GM10248 (cell line): ENCODE data around the gene DNLZ.

Source experiments
- CTCF ChIA-PET: fragments of 300-600 bp; sonication (Branson Sonifier 250); formaldehyde crosslinking; extraction: SDS; loops from one replicate; lab custom pipeline; 2021; ENCODE audit warnings: antibody characterized with exemption; lab: Yijun Ruan, JAX
- POLR2A ChIA-PET: fragments of 350-650 bp; sonication (Branson Sonifier 250); formaldehyde crosslinking; extraction: SDS; loops from one replicate; lab custom pipeline; 2020; ENCODE audit warnings: antibody characterized with exemption; lab: Yijun Ruan, JAX
- DNase-seq: peaks from one replicate; pipeline ENCODE4 v3.0.0; 2012; ENCODE audit errors: extremely low spot score
- CTCF ChIP-seq: IDR thresholded peaks from 2 replicates; pipeline ENCODE4 v1.5.1; 2012; ENCODE audit warnings: mild to moderate bottlenecking, low read depth; ENCODE audit errors: extremely low read depth, missing control alignments, control extremely low read depth

The DNLZ gene

DNA sequence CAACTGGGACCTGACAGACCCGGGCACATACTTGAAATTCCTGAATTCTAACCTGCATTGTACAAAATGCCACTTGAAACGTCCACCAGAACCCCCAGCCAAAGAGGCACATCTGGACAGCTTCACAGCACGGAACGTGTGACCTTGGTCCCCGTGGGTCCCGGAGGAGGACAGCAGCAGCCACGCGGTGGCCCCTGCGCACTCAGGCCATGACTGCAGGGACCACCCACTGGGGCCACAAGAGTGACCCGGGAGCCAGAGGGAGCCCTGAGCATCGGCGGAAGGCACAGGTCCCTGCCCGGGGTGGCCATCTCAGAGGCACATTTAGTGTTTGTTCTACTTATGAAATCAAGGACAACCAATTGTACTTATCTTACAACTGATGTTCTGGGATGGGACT, 38.5 kb upstream of the DNLZ start:
- no peak for TF ChIP-seq CTCF
- POLR2A ChIA-PET = no interaction called here
- CTCF ChIA-PET = interaction anchor here (1.2 to 3.6 kb wide), 9 partner anchors 7 to 232 kb away, joined by 3 to 23 read pairs (median 5); partner anchors contain the start of gene DNLZ
- no peak for DNase-seq

GRCh38 chr9:136401173-136401922, 37.8 kb upstream of the DNLZ start:
- CTCF ChIA-PET = interaction anchor here (0.8 to 3.6 kb wide), 12 partner anchors 8 to 519 kb away, joined by 3 to 23 read pairs (median 5); partner anchors contain the start of gene DNLZ
- POLR2A ChIA-PET = no interaction called here
- DNase-seq = no peak
- TF ChIP-seq CTCF = no peak

GRCh38 chr9:136400038-136400834, 36.7 kb upstream of the DNLZ start, which contains the start of gene SNAPC4:
SNAPC4 (minus strand) TSS chr9:136400170; CDS start chr9:136398428, 1,742 bp downstream.
- CTCF ChIA-PET = interaction anchor here (0.8 to 3.6 kb wide), 10 partner anchors 9 to 520 kb away, joined by 3 to 23 read pairs (median 4); partner anchors contain the start of gene DNLZ
- DNase-seq = peak; percentile 97
- TF ChIP-seq CTCF = peak; percentile 94
- POLR2A ChIA-PET = no interaction called here

DNA sequence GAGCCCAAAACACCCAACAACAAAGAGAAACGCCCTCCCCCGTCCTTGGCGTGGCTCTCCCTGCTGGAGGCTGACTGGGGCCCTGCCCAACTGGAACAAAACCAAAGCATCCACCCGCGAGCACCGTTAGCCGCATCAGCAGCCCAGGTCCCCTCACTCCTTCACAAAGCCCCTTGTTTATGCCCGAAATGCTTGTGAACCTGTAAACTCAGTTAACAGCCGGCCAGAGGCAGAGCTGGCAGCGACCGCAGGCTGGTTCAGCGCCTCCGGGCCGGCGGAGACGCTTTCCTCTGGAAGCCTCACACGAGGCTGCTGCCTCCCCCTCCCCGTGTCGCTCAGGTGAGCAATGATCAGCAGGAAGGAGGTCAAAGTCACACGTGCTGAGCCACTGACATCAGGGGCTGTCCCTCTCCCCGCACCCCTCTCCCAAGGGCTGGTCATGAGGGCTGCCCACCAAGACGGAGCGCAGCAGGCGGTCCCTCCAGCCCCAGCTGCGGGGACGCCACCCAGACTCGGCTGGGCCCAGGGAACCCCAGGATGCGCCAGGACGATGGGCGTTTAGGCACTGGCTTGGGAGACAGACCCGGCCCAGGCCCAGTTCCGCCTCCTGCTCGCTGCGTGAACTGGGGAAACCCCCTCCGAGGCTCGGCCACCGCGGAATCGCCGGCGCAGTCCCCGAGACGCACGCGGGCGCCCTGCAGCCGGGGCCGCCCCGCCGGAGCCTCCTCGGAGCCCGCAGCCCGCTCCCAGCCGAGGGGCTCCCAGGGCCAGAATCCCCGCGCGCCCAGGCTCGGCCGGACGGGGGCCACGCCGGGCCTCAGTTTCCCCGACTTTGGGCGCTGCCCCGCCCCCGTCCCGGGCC, 35.9 kb upstream of the DNLZ start:
- DNase-seq = peak; percentile 66
- ChIA-PET CTCF (interaction anchor here (1.0 to 1.3 kb wide), 2 partner anchors 8 to 36 kb away, joined by 3 read pairs; no protein-coding TSS in a partner anchor), POLR2A (no interaction called here)
- no peak for TF ChIP-seq CTCF

DNA sequence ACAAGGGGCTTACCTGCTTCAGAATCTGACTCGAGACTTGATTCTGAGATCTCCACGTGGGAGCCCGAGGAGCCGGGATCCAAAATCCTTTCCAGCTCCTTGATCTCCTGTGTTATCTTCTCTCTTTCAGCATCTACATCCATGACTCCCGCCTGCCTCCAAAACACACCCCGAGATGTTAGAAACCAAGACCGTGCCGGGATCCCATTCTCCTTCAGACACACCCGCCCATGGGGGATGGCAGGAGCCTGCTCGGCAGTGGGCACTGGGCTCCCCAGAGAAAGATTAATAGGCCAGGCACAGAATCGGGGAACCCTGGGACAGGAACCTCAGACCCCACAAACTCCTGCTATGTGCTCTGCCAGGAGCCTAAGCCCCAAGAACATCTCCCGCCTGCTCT, 34.7 kb upstream of the DNLZ start:
- no peak for TF ChIP-seq CTCF
- POLR2A ChIA-PET = no interaction called here
- CTCF ChIA-PET = interaction anchor here (1.6 kb wide), 1 partner anchor 35 kb away, joined by 5 read pairs; the partner anchor contains the start of gene DNLZ
- DNase-seq = no peak
